Right lobe of liver (tissue), 4 donors: ENCODE measurements around the gene FPGS.

Source experiments
- POLR2A ChIP-seq: fragments of 450-650 bp; IDR thresholded peaks from one replicate; pipeline ENCODE4 v1.6.1; 2017; ENCODE audit warnings: antibody characterized with exemption, mild to moderate bottlenecking
- TF ChIP-seq, protein P1 (sequence below), 4 donors: fragments of 200-600 bp in 3 of 4; fragments of 450-650 bp in 1 of 4; IDR thresholded peaks; one replicate each; pipeline versions ENCODE4 v1.5.1 to v1.8.0; 2016 to 2022; ENCODE audit warnings: antibody characterized with exemption in 4 of 4, mild to moderate bottlenecking in 2 of 4
- donor health status: DM: no; HTN: no; CAD: no.
- donor health status: DM: no; HTN: no; CAD: no.
- donor health status: DM: no; HTN: yes; CAD: no.

DNA sequence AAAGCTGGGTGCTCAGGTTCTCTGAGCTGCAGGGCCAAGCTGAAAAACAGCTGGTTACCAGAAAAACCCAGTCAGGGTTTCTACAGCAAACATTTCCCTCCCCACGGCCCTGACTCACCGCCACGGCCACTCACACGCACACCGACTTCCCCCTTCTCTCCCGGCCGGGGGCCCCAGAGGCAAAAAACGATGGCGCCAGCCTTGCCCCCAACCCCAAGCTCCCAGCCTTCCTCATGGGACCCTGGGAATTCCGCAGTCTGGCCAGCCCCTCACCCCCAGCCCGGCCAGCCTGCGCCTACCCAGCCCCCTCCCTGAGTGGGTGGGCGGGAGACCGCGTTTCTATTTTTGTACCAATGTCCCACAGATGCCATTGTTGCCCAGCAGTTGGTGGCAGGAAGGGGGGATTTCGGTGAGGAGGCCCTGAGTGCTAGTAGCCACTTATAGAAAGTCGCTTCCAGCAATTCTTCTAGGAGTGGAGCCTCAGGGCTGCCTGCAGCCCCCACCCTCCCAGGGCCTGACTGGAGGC, 33.4 kb downstream of the FPGS start:
- TF ChIP-seq POLR2A: no peak
- TF ChIP-seq, protein P1, sequence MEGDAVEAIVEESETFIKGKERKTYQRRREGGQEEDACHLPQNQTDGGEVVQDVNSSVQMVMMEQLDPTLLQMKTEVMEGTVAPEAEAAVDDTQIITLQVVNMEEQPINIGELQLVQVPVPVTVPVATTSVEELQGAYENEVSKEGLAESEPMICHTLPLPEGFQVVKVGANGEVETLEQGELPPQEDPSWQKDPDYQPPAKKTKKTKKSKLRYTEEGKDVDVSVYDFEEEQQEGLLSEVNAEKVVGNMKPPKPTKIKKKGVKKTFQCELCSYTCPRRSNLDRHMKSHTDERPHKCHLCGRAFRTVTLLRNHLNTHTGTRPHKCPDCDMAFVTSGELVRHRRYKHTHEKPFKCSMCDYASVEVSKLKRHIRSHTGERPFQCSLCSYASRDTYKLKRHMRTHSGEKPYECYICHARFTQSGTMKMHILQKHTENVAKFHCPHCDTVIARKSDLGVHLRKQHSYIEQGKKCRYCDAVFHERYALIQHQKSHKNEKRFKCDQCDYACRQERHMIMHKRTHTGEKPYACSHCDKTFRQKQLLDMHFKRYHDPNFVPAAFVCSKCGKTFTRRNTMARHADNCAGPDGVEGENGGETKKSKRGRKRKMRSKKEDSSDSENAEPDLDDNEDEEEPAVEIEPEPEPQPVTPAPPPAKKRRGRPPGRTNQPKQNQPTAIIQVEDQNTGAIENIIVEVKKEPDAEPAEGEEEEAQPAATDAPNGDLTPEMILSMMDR (IDR thresholded peaks at IDR 0.05): no peak
